Stimulated activated CD4-positive, alpha-beta T cell treated with anti-CD3 and anti-CD28 coated beads, Interleukin-12 subunit alpha, Interleukin-12 subunit beta, amount 100 ng/mL, for 48 hours (primary cell): ENCODE measurements around the gene ORC1.

Experiments
- DNase-seq, 3 donors: peaks; one replicate each; pipeline ENCODE4 v3.0.0-alpha.2; 2020; ENCODE audit warnings: low read depth in 2 of 3, low spot score in 1 of 3

ORC1 gene

DNA sequence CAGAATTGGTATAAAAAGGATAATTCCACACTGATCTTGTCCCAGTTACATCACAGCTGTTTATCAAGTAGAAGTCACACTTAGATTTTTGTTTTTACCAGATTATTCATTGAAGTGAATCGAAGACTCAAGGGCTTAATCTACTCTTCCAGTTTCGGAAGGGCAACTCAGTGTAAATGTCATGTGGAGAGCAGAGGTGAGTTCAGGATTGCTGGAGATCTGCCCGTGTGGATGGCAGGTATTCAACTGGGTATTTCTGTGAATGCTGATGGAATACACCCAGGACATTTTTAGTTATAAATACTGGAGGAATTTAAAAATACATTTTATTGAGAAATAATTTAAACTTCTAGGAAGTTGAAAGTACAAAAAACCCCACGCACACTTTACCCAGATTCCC is 57.6 kb downstream of the ORC1 start:
- DNase-seq, result no peak

GRCh38 chr1:52345252-52345651 is 59.0 kb downstream of the ORC1 start:
- DNase-seq, result no peak

DNA sequence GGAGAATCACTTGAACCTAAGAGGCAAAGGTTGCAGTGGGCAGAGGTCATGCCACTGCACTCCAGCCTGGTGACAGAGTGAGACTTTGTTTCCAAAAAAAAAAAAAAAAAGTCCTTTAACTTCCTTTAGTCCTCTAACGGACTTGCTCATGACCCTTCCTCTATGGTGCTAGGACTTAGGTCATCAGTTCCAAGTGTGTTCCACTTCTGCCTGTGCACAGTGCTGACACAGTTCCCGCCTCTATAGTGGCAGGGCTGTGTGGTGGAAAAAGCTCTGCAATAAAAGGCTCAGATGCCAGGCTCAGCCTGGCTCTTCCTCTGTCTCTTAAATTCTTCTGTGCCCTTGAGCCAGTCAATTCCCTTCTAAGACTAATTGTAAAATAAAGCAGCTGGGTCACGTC is 60.2 kb downstream of the ORC1 start:
- no peak for DNase-seq

DNA sequence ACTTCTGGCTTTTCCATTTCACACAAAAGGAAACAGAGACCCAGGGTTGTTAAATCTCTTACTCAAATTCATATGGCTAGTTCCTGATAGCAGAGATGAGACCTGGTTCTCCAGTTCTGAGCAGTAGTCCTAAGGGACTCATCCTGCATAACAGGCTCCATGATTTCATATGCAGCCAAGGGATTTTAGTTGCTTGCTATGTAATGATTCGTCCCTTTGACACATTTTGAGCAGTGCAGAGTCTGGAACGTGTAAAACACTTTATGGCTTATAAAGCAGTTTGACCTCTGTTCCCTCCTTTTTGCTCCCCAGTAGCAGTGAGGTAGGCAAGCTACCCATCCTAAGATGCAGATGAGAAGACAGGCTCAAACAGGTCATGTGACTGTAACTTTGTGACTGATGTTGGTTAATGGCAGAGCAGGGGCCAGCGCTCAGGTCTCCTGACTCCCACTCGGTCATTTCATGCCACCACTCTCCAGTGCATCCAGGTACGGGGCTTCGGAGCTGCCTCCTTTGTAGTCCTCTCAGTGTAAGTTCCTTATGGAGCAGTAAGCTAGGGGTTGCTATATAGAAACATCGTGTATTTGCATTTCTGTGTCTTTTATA is 62.5 kb downstream of the ORC1 start:
- DNase-seq, result no peak

GRCh38 chr1:52337439-52337838 is 66.8 kb downstream of the ORC1 start:
- no peak for DNase-seq

DNA sequence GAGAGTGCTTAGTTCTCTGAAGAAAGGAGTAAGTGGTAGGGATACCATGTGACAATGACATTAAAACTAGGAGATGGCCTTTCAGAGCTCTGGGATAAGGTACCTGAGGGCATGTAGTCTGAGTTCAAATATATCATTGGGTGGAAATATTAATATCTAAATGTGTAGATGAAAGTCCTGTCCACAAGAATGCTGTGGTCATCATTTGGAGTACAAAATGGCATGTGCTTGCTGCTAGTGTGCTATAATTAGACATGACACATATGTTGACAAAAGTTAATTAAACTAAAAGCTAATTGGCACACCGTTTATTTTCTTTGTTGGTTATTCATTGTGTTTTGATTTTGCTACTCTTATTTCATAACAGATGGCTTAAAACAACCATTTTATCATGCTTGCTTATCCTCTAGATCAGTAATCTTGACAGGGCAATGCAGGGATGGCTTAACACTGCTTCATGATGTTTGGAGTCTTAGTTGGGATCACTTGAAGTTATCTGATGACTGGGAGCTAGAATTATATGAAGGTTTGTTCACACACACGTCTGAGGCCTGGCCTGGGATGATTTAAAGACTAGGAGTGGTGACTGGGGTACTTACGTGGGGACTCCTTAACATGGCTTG is 69.2 kb downstream of the ORC1 start:
- no peak for DNase-seq

DNA sequence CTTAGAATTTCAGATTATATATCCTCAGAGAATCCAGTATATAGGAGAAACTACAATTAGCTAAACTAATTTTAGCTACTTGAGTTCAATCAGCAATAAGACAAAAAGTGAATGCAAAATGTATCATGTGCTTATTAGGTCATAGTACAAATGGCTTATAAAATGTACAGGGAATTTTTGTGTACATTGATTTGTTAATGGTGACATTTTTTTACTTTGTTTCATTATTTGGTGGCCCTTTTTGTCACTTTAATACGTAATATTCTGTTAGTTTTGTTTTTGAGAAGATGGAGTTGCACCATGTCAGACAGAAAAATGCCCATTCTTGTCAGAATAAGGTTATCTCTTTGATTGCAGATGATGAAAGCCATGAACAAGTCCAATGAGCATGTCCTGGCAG is 71.8 kb downstream of the ORC1 start:
- DNase-seq, result no peak

GRCh38 chr1:52328615-52329014 is 75.6 kb downstream of the ORC1 start:
- DNase-seq, result no peak

DNA sequence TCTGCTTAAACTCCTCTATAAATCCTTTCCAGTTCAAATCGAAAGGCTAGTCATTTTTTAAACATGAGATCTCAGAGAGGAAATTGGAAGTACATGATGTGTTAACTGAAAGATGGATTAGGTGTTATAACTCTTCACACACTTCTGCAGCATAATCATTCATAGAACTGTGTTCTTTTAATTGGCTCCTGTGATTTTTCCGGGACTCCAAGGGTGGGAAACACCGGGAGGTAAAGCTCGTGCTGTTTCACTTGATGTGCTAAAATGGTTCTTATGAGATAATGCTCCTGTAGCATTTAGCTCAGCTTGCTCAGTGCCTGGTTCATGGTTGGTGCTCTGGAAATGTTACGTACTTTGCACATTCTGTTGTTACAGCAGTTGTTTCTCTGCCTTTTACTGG is 78.4 kb downstream of the ORC1 start:
- DNase-seq, result no peak

- DNase-seq, result no peak
Observed at GRCh38 chr1:52323731-52324130, 80.5 kb downstream of the ORC1 start.
